GM10248 (cell line): ENCODE results near the gene C1GALT1.

Experiments used
- CTCF ChIA-PET: fragments of 300-600 bp; sonication (Branson Sonifier 250); formaldehyde crosslinking; extraction: SDS; loops from one replicate; lab custom pipeline; 2021; ENCODE audit warnings: antibody characterized with exemption; lab: Yijun Ruan, JAX
- POLR2A ChIA-PET: fragments of 350-650 bp; sonication (Branson Sonifier 250); formaldehyde crosslinking; extraction: SDS; loops from one replicate; lab custom pipeline; 2020; ENCODE audit warnings: antibody characterized with exemption; lab: Yijun Ruan, JAX
- DNase-seq: peaks from one replicate; pipeline ENCODE4 v3.0.0; 2012; ENCODE audit errors: extremely low spot score
- TF ChIP-seq, protein P1 (sequence below): IDR thresholded peaks from 2 replicates; pipeline ENCODE4 v1.5.1; 2012; ENCODE audit warnings: mild to moderate bottlenecking, low read depth; ENCODE audit errors: extremely low read depth, missing control alignments, control extremely low read depth

The C1GALT1 gene

DNA sequence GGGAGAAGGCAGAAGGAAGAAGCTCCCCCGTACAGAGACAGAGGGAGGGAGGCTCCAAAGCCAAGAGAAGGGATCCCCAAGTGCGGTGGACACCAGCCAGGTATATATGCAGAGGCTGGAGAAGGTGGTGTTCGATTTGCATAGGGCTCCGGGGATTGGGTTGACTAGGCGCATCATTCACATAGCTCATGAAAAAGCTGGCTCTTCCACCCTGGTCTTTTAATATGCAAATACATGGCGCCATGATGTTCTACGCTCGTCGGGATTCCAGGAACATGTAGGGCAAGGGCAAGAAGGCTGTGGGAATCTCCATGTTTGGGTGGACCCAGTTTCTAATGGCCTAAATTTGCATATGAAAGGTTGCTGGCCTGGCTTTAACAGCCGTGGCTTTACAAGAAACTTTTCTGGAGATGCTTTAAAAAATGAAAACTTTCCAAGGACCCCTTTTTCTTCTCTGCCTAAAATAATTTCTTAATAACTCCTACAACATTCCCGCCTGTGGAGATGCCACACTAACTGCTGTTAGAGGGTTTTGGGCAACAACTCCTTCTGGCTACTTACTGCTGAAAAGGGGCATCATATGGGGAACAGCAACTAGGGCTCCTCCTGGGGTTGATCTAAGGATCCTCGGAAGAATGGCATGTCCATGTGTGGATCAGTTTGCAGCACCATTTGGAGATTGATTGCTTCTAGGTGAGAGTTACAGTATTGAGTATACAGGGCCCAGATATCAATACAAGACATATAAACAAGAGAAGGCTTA is 28.3 kb downstream of the C1GALT1 start:
- CTCF ChIA-PET, result interaction anchor here (1.3 to 1.5 kb wide), 2 partner anchors 10 to 11 kb away, joined by 4 to 7 read pairs; no protein-coding TSS in a partner anchor
- POLR2A ChIA-PET, result no interaction called here
- no peak for DNase-seq
- TF ChIP-seq, protein P1, sequence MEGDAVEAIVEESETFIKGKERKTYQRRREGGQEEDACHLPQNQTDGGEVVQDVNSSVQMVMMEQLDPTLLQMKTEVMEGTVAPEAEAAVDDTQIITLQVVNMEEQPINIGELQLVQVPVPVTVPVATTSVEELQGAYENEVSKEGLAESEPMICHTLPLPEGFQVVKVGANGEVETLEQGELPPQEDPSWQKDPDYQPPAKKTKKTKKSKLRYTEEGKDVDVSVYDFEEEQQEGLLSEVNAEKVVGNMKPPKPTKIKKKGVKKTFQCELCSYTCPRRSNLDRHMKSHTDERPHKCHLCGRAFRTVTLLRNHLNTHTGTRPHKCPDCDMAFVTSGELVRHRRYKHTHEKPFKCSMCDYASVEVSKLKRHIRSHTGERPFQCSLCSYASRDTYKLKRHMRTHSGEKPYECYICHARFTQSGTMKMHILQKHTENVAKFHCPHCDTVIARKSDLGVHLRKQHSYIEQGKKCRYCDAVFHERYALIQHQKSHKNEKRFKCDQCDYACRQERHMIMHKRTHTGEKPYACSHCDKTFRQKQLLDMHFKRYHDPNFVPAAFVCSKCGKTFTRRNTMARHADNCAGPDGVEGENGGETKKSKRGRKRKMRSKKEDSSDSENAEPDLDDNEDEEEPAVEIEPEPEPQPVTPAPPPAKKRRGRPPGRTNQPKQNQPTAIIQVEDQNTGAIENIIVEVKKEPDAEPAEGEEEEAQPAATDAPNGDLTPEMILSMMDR, result no peak

DNA sequence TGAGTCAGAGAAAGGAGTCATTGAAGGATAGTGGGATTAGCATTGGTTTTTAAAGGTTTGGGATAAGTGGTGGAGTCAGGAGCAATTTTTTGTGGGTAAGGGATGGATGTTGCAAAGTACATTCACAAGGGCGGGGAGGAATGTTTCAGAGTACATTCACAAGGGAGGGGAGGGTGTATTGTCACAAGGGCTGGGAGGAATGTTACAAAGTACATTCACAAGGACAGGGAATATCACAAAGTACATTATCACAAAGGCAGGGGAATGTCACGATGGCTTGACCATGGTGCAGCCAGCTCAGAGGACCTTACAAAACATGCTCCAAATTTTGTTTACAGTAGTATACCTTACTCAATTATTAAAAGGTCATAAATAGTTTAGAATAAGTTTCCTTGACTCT is 30.3 kb downstream of the C1GALT1 start:
- CTCF ChIA-PET, result no interaction called here
- TF ChIP-seq, protein P1, result no peak

DNA sequence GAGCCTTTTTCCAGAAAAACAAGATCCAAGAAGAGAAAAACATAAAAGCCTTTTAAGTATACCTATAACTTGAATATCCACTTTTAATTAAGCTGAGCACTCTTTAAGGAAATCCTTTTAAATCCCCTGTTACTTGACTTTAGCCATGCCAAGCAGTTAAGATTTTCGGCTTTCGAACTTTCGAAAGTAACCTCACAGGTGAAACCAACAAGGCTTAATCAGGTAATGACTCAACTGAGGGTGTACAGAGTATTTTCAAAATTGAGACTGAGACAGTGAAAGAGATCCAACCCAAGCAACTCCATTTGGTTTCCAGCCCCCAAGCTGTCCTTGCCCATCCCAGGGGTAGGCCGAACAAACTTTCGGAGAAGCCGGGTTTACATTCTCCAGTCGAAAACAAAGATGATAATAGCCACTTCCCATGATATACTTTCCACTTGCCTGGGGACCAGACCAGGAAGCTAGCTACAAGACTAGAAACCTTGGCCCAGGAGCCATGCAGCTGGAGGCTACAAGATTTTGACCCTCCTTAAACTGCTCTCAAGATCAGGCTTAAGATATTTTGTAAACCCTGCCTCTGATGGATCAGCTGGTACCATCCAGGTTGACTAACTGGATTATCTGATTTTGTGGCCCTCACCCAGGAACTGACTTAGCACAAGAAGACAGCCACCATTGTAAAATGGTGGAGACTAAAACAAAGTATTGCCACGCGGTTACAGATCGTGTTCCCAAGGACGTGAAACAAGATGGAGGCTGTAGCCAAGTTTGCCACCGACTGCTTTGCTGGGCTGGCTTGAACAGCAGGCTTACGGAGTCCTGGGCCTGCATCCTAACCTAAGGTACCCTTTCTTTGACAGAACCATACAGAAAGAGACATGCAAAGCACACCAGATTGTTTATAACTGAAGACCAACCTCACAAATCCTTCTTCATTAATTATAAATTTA is 32.3 kb downstream of the C1GALT1 start:
- TF ChIP-seq, protein P1, result no peak
- POLR2A ChIA-PET, result no interaction called here
- CTCF ChIA-PET, result interaction anchor here (1.1 kb wide), 1 partner anchor 15 kb away, joined by 4 read pairs; no protein-coding TSS in a partner anchor
- no peak for DNase-seq

More for the DNA sequence above, 30.3 kb downstream of the C1GALT1 start:
- POLR2A ChIA-PET, result no interaction called here
- DNase-seq, result no peak

DNA sequence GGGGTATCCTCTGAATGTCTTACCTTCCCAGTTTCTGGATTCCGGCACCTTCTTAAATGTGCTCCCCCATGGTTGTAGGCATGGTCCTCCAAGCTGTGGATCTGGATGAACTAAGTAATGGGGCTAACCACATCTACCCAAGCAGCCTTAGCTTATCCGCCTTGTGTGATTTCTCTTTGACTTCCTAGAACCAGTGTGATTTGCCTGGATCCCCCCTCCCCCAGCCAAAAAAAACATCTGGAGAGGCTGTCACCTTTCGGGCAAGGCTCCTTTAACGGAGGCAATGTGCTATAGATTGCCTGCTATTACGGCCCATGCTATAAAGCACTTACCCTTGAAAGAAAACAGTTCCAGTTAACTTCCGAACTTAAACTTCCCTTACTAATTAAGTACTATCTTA is 33.9 kb downstream of the C1GALT1 start:
- POLR2A ChIA-PET, result no interaction called here
- TF ChIP-seq, protein P1, result no peak
- DNase-seq, result no peak
- CTCF ChIA-PET, result no interaction called here

DNA sequence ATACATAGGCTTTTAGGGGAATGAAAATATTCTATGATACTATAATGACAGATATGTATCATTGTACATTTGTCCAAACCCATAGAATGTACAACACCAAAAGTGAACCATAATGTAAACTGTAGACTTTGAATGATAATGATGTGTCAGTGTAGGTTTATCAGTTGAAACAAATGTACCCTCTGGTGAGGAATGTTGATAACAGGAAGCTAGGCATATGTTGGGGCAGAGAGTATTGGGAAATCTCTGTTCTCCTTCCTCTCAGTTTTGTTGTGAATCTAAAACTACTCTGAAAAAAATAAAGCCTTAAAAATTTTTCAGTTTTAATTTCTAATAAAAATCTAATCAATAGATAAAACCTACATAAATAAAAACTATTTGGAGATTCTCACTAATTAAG is 36.9 kb downstream of the C1GALT1 start:
- no peak for DNase-seq
- TF ChIP-seq, protein P1, result no peak
- CTCF ChIA-PET, result interaction anchor here (1.8 kb wide), 1 partner anchor 38 kb away, joined by 5 read pairs; no protein-coding TSS in a partner anchor
- POLR2A ChIA-PET, result no interaction called here

DNA sequence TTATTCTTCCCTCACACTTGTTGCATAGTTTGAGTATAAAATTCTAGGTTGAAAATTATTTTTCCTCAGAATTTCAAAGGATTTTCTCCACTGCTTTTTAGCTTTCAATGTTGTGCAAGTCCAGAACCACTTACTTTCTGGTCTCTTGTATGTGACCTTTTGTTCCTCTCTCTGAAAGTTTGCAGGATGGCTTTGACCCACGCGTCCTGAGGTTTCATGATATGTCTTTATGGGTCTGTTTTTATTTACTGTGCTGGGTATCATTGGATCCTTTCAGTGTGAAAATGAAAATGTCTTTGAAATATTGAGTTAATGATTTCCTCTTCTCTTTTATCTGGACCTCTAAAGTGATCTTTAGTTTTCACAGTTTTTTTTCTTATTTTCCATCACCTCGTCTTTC is 38.5 kb downstream of the C1GALT1 start:
- TF ChIP-seq, protein P1, result no peak
- DNase-seq, result no peak
- ChIA-PET POLR2A (no interaction called here), CTCF (interaction anchor here (1.0 to 1.8 kb wide), 4 partner anchors 10 to 110 kb away, joined by 3 to 5 read pairs (median 4); no protein-coding TSS in a partner anchor)
